HL-60 (cell line): ENCODE results near the gene EPHB2.

Experiments
- GABPA ChIP-seq: IDR thresholded peaks from 2 replicates; pipeline ENCODE4 v1.6.1; 2012; ENCODE audit warnings: low read depth
- POLR2AphosphoS5 ChIP-seq: IDR thresholded peaks from 2 replicates; pipeline ENCODE4 v1.6.1; 2012; ENCODE audit warnings: low read depth
- SPI1 ChIP-seq: IDR thresholded peaks from 2 replicates; pipeline ENCODE4 v1.6.1; 2012; ENCODE audit warnings: low read depth, mild to moderate bottlenecking, borderline replicate concordance
- TF ChIP-seq, protein P1 (sequence below): IDR thresholded peaks from one replicate; pipeline ENCODE4 v1.5.1; 2011; ENCODE audit warnings: low read length, control low read depth, inconsistent platforms; ENCODE audit not compliant: insufficient read depth
- TF ChIP-seq, protein P2 (sequence below): IDR thresholded peaks from 2 replicates; pipeline ENCODE4 v1.6.1; 2012; ENCODE audit warnings: low read depth; ENCODE audit not compliant: insufficient replicate concordance

DNA sequence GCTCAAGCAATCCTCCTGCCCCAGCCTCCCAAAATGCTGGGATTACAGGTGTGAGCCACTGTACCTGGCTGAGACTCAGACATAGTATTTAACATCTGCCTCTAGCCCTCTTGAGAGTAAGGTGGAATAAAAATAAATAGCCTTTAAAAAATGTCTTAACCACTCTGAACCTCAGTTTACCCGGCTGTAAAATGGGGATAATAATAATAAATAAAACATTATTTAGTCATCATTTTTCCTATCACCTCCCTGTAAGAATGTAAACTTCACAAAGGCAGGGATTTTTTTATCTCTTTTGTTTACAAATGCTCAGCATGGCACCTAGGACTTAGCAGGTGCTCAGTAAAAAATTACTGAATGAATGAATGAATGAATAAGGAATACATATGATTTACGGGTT is 17.2 kb downstream of the EPHB2 start:
- TF ChIP-seq, protein P1, sequence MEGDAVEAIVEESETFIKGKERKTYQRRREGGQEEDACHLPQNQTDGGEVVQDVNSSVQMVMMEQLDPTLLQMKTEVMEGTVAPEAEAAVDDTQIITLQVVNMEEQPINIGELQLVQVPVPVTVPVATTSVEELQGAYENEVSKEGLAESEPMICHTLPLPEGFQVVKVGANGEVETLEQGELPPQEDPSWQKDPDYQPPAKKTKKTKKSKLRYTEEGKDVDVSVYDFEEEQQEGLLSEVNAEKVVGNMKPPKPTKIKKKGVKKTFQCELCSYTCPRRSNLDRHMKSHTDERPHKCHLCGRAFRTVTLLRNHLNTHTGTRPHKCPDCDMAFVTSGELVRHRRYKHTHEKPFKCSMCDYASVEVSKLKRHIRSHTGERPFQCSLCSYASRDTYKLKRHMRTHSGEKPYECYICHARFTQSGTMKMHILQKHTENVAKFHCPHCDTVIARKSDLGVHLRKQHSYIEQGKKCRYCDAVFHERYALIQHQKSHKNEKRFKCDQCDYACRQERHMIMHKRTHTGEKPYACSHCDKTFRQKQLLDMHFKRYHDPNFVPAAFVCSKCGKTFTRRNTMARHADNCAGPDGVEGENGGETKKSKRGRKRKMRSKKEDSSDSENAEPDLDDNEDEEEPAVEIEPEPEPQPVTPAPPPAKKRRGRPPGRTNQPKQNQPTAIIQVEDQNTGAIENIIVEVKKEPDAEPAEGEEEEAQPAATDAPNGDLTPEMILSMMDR = no peak
- TF ChIP-seq POLR2AphosphoS5 (no peak), GABPA (no peak), SPI1 (no peak)
- TF ChIP-seq, protein P2, sequence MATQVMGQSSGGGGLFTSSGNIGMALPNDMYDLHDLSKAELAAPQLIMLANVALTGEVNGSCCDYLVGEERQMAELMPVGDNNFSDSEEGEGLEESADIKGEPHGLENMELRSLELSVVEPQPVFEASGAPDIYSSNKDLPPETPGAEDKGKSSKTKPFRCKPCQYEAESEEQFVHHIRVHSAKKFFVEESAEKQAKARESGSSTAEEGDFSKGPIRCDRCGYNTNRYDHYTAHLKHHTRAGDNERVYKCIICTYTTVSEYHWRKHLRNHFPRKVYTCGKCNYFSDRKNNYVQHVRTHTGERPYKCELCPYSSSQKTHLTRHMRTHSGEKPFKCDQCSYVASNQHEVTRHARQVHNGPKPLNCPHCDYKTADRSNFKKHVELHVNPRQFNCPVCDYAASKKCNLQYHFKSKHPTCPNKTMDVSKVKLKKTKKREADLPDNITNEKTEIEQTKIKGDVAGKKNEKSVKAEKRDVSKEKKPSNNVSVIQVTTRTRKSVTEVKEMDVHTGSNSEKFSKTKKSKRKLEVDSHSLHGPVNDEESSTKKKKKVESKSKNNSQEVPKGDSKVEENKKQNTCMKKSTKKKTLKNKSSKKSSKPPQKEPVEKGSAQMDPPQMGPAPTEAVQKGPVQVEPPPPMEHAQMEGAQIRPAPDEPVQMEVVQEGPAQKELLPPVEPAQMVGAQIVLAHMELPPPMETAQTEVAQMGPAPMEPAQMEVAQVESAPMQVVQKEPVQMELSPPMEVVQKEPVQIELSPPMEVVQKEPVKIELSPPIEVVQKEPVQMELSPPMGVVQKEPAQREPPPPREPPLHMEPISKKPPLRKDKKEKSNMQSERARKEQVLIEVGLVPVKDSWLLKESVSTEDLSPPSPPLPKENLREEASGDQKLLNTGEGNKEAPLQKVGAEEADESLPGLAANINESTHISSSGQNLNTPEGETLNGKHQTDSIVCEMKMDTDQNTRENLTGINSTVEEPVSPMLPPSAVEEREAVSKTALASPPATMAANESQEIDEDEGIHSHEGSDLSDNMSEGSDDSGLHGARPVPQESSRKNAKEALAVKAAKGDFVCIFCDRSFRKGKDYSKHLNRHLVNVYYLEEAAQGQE = no peak
